Chondrocyte (in vitro differentiated cells): Measurements from ENCODE around the gene COX6A2. TPM values are rescaled to one million over a fixed set of nuclear protein-coding genes. Genes with fewer than 3 reads are reported as not detected.

Experiments used
- DNase-seq: peaks from one replicate; pipeline ENCODE4 v3.0.0; 2021; ENCODE audit warnings: mixed read lengths, low spot score
- H3K27ac Mint-ChIP-seq: one replicate; pipeline ENCODE4 v1.8.0; 2021; ENCODE audit warnings: mild to moderate bottlenecking, moderate library complexity, mixed read lengths; ENCODE audit not compliant: unreplicated experiment
- H3K27me3 Mint-ChIP-seq: 2 replicates; pipeline ENCODE4 v1.8.0; 2021; ENCODE audit warnings: low read depth, mixed read lengths
- H3K36me3 Mint-ChIP-seq: 2 replicates; pipeline ENCODE4 v1.8.0; 2021; ENCODE audit warnings: low read depth, mixed read lengths
- H3K4me1 Mint-ChIP-seq: 2 replicates; pipeline ENCODE4 v1.8.0; 2021; ENCODE audit warnings: low read depth, mild to moderate bottlenecking, mixed read lengths
- H3K4me3 Mint-ChIP-seq: one replicate; pipeline ENCODE4 v1.8.0; 2021; ENCODE audit warnings: mild to moderate bottlenecking, moderate library complexity, mixed read lengths; ENCODE audit not compliant: unreplicated experiment
- H3K9me3 Mint-ChIP-seq: 2 replicates; pipeline ENCODE4 v1.8.0; 2021; ENCODE audit warnings: low read depth, mixed read lengths
- CTCF ChIP-seq: fragments of 200-600 bp; sonication (generic); IDR thresholded peaks from 2 replicates; pipeline ENCODE4 v1.5.0; 2021; ENCODE audit warnings: antibody characterized with exemption, mild to moderate bottlenecking, moderate library complexity
- total RNA-seq: library from RNA; stranded (reverse); gene quantifications from 3 replicates; pipeline ENCODE4 v1.2.1, GENCODE V29; 2021

Gene COX6A2
- total RNA-seq, 1 donor from 2014 or later, result not detected

GRCh38 chr16:31474773-31475738 is 46.9 kb upstream of the COX6A2 start:
- Mint-ChIP-seq H3K27me3 (no peaks in the 10 kb centered on the region), H3K4me3 (no peak overlapping the region), H3K9me3 (no peaks in the 10 kb centered on the region), H3K27ac (peak overlapping the region; percentile 36), H3K4me1 (peaks cover 59% of the 10 kb centered on the region), H3K36me3 (peaks cover 38% of the 10 kb centered on the region)
- no peak for TF ChIP-seq CTCF
- no peak for DNase-seq

GRCh38 chr16:31474173-31474714 is 46.1 kb upstream of the COX6A2 start:
- Mint-ChIP-seq H3K27ac (no peak overlapping the region), H3K4me1 (peaks cover 55% of the 10 kb centered on the region), H3K27me3 (no peaks in the 10 kb centered on the region), H3K9me3 (no peaks in the 10 kb centered on the region), H3K36me3 (peaks cover 38% of the 10 kb centered on the region), H3K4me3 (peak overlapping the region; percentile 35)
- DNase-seq, result no peak
- TF ChIP-seq CTCF, result no peak

- peaks cover 55% of the 10 kb centered on the region for H3K4me1 Mint-ChIP-seq
- H3K27me3 Mint-ChIP-seq, result no peaks in the 10 kb centered on the region
- peaks cover 35% of the 10 kb centered on the region for H3K36me3 Mint-ChIP-seq
- TF ChIP-seq CTCF, result no peak
- H3K9me3 Mint-ChIP-seq, result no peaks in the 10 kb centered on the region
- DNase-seq, result peak; percentile 86
- peak overlapping the region; percentile 57 for H3K27ac Mint-ChIP-seq
- H3K4me3 Mint-ChIP-seq, result peak overlapping the region; percentile 89
Observed at GRCh38 chr16:31473264-31473984, 45.3 kb upstream of the COX6A2 start.

GRCh38 chr16:31472709-31473203 is 44.6 kb upstream of the COX6A2 start:
- Mint-ChIP-seq H3K9me3 (no peaks in the 10 kb centered on the region), H3K36me3 (peaks cover 30% of the 10 kb centered on the region), H3K27ac (peak overlapping the region; percentile 94), H3K4me3 (peak overlapping the region; percentile 89), H3K27me3 (no peaks in the 10 kb centered on the region), H3K4me1 (peaks cover 50% of the 10 kb centered on the region)
- peak; percentile 96 for DNase-seq
- TF ChIP-seq CTCF, result peak; percentile 85
